AG04449 (cell line): ENCODE data around the gene AMOT.
"Not testable (repeated sequence)": the region's sequence is repeated elsewhere in the genome, so short reads cannot be mapped to it uniquely, and the experiment has no call there.

ENCODE experiments used
- CTCF ChIA-PET: fragments of 350-600 bp; formaldehyde crosslinking; extraction: SDS; loops from one replicate; lab custom pipeline; 2021; ENCODE audit warnings: antibody characterized with exemption; lab: Yijun Ruan, JAX
- POLR2A ChIA-PET: fragments of 400-600, 350-600 bp; formaldehyde crosslinking; extraction: SDS; loops from one replicate; lab custom pipeline; 2020; ENCODE audit warnings: antibody characterized with exemption, inconsistent platforms; lab: Yijun Ruan, JAX
- DNase-seq: peaks from one replicate; pipeline ENCODE4 v3.0.0-alpha.2; 2010; ENCODE audit warnings: low read depth, low spot score
- H3K4me3 ChIP-seq: 2 replicates; pipeline ENCODE4 v1.5.1; 2011; ENCODE audit warnings: low read depth, mild to moderate bottlenecking, control low read depth, low read length
- TF ChIP-seq, protein P1 (sequence below): IDR thresholded peaks from one replicate; pipeline ENCODE4 v1.5.1; 2011; ENCODE audit warnings: mild to moderate bottlenecking, moderate library complexity, low read length, control low read depth, inconsistent platforms; ENCODE audit not compliant: insufficient read depth; ENCODE audit errors: missing control alignments

AMOT gene

GRCh38 chrX:112868586-112868985, 28.0 kb upstream of the AMOT start:
- TF ChIP-seq, protein P1, sequence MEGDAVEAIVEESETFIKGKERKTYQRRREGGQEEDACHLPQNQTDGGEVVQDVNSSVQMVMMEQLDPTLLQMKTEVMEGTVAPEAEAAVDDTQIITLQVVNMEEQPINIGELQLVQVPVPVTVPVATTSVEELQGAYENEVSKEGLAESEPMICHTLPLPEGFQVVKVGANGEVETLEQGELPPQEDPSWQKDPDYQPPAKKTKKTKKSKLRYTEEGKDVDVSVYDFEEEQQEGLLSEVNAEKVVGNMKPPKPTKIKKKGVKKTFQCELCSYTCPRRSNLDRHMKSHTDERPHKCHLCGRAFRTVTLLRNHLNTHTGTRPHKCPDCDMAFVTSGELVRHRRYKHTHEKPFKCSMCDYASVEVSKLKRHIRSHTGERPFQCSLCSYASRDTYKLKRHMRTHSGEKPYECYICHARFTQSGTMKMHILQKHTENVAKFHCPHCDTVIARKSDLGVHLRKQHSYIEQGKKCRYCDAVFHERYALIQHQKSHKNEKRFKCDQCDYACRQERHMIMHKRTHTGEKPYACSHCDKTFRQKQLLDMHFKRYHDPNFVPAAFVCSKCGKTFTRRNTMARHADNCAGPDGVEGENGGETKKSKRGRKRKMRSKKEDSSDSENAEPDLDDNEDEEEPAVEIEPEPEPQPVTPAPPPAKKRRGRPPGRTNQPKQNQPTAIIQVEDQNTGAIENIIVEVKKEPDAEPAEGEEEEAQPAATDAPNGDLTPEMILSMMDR: no peak
- no peak overlapping the region for H3K4me3 ChIP-seq
- CTCF ChIA-PET: no interaction called here
- no peak for DNase-seq
- POLR2A ChIA-PET: no interaction called here

DNA sequence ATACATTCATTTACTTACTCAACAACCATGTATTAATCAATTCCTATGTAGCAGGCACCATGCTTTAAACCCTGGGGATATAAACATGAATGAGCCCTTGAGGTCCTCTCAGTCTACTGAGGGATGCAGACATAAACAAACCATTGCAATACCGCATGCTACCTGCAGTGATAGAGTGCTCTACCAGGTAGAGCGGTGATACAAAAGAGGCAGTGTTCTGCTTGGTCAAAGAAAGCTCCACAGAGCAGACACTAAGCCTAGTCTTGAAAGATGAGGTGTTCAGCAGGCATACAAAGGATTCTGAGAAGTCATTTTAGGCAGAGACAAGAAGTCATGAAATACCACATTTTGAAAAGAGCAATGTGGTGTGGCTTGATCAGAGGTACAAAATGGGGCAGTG, 26.9 kb upstream of the AMOT start:
- H3K4me3 ChIP-seq: no peak overlapping the region
- POLR2A ChIA-PET: no interaction called here
- CTCF ChIA-PET: no interaction called here
- no peak for DNase-seq
- TF ChIP-seq, protein P1: no peak

DNA sequence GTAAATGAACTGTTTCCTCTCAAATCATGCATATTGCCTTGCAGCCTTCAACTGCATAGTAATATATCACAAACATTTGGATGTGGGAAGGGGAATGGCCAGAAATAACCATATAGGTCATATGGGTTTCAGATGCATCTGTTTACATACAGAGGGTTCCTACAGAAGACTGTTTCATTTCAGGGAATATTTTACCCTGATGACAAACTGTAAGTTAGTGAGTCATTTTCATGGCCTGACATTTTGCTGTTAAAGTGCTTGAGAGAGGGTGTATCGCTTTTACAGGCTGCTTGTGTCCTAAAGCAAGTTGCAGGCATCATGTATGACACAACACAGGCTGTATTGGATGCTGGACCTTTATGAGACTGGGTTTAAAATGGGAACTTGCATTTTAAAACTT, 25.5 kb upstream of the AMOT start:
- H3K4me3 ChIP-seq: no peak overlapping the region
- TF ChIP-seq, protein P1: no peak
- CTCF ChIA-PET: no interaction called here
- no peak for DNase-seq
- POLR2A ChIA-PET: no interaction called here

DNA sequence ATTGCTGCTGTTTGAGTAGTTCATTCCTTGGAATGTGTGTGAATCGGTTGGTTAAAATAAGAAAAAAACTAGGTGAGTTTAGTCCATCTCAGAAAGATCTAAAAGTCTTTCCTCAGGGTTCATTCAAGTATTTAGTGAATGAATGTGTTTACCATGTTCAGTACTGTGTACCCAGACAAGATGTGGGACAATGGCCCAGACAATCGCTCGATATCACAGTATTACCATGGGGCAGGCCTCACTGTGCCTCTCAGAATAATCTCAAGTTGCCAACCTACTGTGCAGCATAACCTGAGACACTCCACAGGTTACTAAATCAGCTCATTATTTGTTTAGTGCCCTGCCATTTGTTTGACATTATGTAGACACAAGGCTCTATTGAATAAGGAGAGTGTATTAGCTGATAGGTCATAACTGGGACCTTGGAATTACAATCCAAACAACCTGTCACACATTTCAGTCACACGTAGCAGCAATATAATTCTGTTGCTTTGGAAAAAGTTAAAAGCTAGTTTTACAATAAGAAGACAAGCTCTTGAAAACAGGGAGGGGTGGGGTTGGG, 24.9 kb upstream of the AMOT start:
- ChIA-PET POLR2A (no interaction called here), CTCF (no interaction called here)
- TF ChIP-seq, protein P1: no peak
- DNase-seq: no peak
- H3K4me3 ChIP-seq: no peak overlapping the region

DNA sequence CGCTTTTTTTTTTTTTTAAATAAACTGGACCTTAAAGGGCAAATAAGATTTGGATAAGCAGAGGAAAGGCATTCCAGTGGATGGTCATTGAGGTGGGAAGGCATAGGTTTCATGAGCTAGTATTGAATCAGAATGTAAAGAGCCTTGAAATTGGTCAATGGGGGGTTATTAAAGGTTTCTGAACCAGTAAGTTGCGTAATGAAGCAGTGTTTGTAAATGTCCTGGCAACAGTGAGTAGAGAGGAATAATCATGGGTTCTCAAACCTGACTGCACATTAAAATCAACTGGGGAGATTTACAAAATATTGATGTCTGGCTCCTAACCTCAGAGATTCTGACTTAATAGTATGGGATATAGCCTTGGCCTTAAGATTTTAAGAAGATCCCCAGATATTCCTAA, 23.2 kb upstream of the AMOT start:
- ChIA-PET CTCF (no interaction called here), POLR2A (no interaction called here)
- no peak overlapping the region for H3K4me3 ChIP-seq
- TF ChIP-seq, protein P1: no peak
- DNase-seq: no peak

GRCh38 chrX:112857478-112857878, 16.8 kb upstream of the AMOT start:
- POLR2A ChIA-PET: no interaction called here
- CTCF ChIA-PET: no interaction called here
- DNase-seq: no peak
- no peak overlapping the region for H3K4me3 ChIP-seq
- TF ChIP-seq, protein P1: no peak

- CTCF ChIA-PET, H3K4me3 ChIP-seq, POLR2A ChIA-PET: not testable (repeated sequence)
These were observed 14.3 kb upstream of the AMOT start for GRCh38 chrX:112854901-112855300.

More at GRCh38 chrX:112854901-112855300, 14.3 kb upstream of the AMOT start:
- DNase-seq: not testable (repeated sequence)
